Measurements from ENCODE around the gene NSG2.

Gene NSG2

GRCh38 chr5:174046558-174046957 is 1.1 kb downstream of the NSG2 start:
- TF ChIP-seq CTCF (IDR thresholded peaks at IDR 0.05; ENCODE audit: low read depth, low read length) = no peak
- H3K4me3 ChIP-seq (replicated peaks in 1 of 2; ENCODE audit: low read depth in 2 of 2, low read length in 2 of 2) = no peak overlapping the region
- DNase-seq (ENCODE audit: low read depth in 2 of 2) = no peak

GRCh38 chr5:174047472-174048099 is 2.1 kb downstream of the NSG2 start:
- no peak for DNase-seq (ENCODE audit: low read depth in 2 of 2)
- H3K4me3 ChIP-seq (replicated peaks in 1 of 2; ENCODE audit: low read depth in 2 of 2, low read length in 2 of 2) = no peak overlapping the region
- no peak for TF ChIP-seq CTCF (IDR thresholded peaks at IDR 0.05; ENCODE audit: low read depth, low read length)

GRCh38 chr5:174052636-174053035 is 7.1 kb downstream of the NSG2 start:
- no peak for DNase-seq (ENCODE audit: low read depth in 2 of 2)
- no peak for TF ChIP-seq CTCF (IDR thresholded peaks at IDR 0.05; ENCODE audit: low read depth, low read length)
- H3K4me3 ChIP-seq (replicated peaks in 1 of 2; ENCODE audit: low read depth in 2 of 2, low read length in 2 of 2) = no peak overlapping the region

GRCh38 chr5:174053905-174054304 is 8.4 kb downstream of the NSG2 start:
- TF ChIP-seq CTCF (IDR thresholded peaks at IDR 0.05; ENCODE audit: low read depth, low read length) = no peak
- H3K4me3 ChIP-seq (replicated peaks in 1 of 2; ENCODE audit: low read depth in 2 of 2, low read length in 2 of 2) = no peak overlapping the region
- no peak for DNase-seq (ENCODE audit: low read depth in 2 of 2)

GRCh38 chr5:174056064-174056847 is 10.8 kb downstream of the NSG2 start:
- DNase-seq (ENCODE audit: low read depth in 2 of 2) = no peak
- no peak for TF ChIP-seq CTCF (IDR thresholded peaks at IDR 0.05; ENCODE audit: low read depth, low read length)
- no peak overlapping the region for H3K4me3 ChIP-seq (replicated peaks in 1 of 2; ENCODE audit: low read depth in 2 of 2, low read length in 2 of 2)

- no peak for DNase-seq (ENCODE audit: low read depth in 2 of 2)
- no peak overlapping the region for H3K4me3 ChIP-seq (replicated peaks in 1 of 2; ENCODE audit: low read depth in 2 of 2, low read length in 2 of 2)
- no peak for TF ChIP-seq CTCF (IDR thresholded peaks at IDR 0.05; ENCODE audit: low read depth, low read length)
These were observed 11.7 kb downstream of the NSG2 start for GRCh38 chr5:174057206-174057605.
